Measurements from ENCODE around the gene FREM1.

DNA sequence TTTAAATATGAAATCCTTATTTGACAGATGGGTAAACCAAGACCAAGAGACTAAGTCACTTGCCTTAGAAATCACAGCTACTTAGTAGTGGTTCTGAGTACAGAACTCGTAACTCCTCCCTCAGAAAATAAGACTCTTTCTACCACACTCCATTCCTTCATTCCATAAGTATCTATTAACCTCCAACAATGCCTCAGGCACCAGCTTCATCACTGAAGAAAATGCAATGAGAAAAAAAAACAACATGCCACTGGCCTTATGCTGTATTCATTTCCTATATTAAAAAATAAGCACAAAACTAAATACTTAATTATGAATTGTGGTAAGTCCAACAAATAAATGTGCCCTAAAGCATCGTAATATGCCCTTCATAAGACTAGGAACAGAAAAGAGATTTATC, 13.5 kb upstream of the FREM1 start:
- no peak for TF ChIP-seq CTCF (conservative IDR thresholded peaks at IDR 0.05; ENCODE audit: low read depth, low read length)
- TF ChIP-seq EZH2 (IDR thresholded peaks at IDR 0.05; ENCODE audit: low read length, unreplicated experiment): no peak
- no peak for TF ChIP-seq EZH2phosphoT487 (IDR thresholded peaks at IDR 0.05; ENCODE audit: borderline replicate concordance, low read length)

All from PC-3 (cell line).